Suprapubic skin (tissue), 4 donors: ENCODE measurements around the gene GMEB2. TPM values are rescaled to one million over a fixed set of nuclear protein-coding genes. Genes with fewer than 3 reads are reported as not detected.
"Not testable (repeated sequence)": the region's sequence is repeated elsewhere in the genome, so short reads cannot be mapped to it uniquely, and the experiment has no call there.

ENCODE experiments used
- DNase-seq, 2 donors: peaks; one replicate each; pipeline ENCODE4 v3.0.0-alpha.2; 2019; ENCODE audit warnings: low spot score in 2 of 2
- H3K27ac ChIP-seq: fragments of 200-600 bp; sonication (generic); one replicate; pipeline ENCODE4 v1.5.1; 2019
- H3K27me3 ChIP-seq: fragments of 200-600 bp; sonication (generic); one replicate; pipeline ENCODE4 v1.5.1; 2019
- H3K36me3 ChIP-seq: fragments of 200-600 bp; sonication (generic); one replicate; pipeline ENCODE4 v1.5.1; 2019
- H3K4me1 ChIP-seq: fragments of 200-600 bp; sonication (generic); one replicate; pipeline ENCODE4 v1.5.1; 2019
- H3K4me3 ChIP-seq: fragments of 200-600 bp; sonication (generic); one replicate; pipeline ENCODE4 v1.5.1; 2019; ENCODE audit warnings: mild to moderate bottlenecking
- H3K9me3 ChIP-seq: fragments of 200-600 bp; sonication (generic); one replicate; pipeline ENCODE4 v1.5.1; 2019
- CTCF ChIP-seq, 2 donors: fragments of 200-600 bp in 1 of 2; fragments of 450-650 bp in 1 of 2; sonication (generic) in 1 of 2; IDR thresholded peaks; one replicate each; pipeline ENCODE4 v1.5.1; 2016 to 2019; ENCODE audit warnings: antibody characterized with exemption in 2 of 2, mild to moderate bottlenecking in 1 of 2, moderate library complexity in 1 of 2
- EP300 ChIP-seq: sonication (generic); formaldehyde crosslinking; IDR thresholded peaks from one replicate; pipeline ENCODE4 v1.6.1; 2017; ENCODE audit warnings: antibody characterized with exemption
- POLR2A ChIP-seq, 2 donors: fragments of 450-650 bp; IDR thresholded peaks; one replicate each; pipeline ENCODE4 v1.6.1; 2017; ENCODE audit warnings: antibody characterized with exemption in 2 of 2, mild to moderate bottlenecking in 2 of 2, moderate library complexity in 2 of 2
- POLR2AphosphoS5 ChIP-seq, 3 donors: sonication (generic); formaldehyde crosslinking; IDR thresholded peaks; one replicate each; pipeline ENCODE4 v1.6.1; 2017; ENCODE audit warnings: antibody characterized with exemption in 3 of 3
- WGBS: methylation state at CpG from one replicate; pipeline ENCODE4 v1.1.5; 2018; 5-methylcytosine and 5-hydroxymethylcytosine counted together
- total RNA-seq, 4 donors: library from RNA; depleted of rRNA; stranded (reverse); fragments of >200 nt; gene quantifications; one replicate each; pipeline ENCODE4 v1.1.0, GENCODE V29; 2016

GMEB2 gene
- total RNA-seq, 4 donors from 2014 or later = 15.5 to 18.5 (median 16.4) TPM

- TF ChIP-seq POLR2A (IDR thresholded peaks at IDR 0.05) = no peak
- no peak for TF ChIP-seq CTCF (IDR thresholded peaks at IDR 0.05)
- no peak for TF ChIP-seq POLR2AphosphoS5 (IDR thresholded peaks at IDR 0.05)
- WGBS = 100% methylated on average over 1 of the region's 54 CpGs
- no peaks in the 10 kb centered on the region for H3K9me3 ChIP-seq
- peaks cover 77% of the 10 kb centered on the region for H3K36me3 ChIP-seq
- no peak overlapping the region for H3K27ac ChIP-seq
- H3K27me3 ChIP-seq = no peaks in the 10 kb centered on the region
- no peak for DNase-seq
- no peaks in the 10 kb centered on the region for H3K4me1 ChIP-seq
- no peak overlapping the region for H3K4me3 ChIP-seq
Measured at GRCh38 chr20:63562461-63563224, 64.3 kb downstream of the GMEB2 start.

GRCh38 chr20:63561624-63562396 lies 65.1 kb downstream of the GMEB2 start:
- H3K36me3 ChIP-seq = peaks cover 77% of the 10 kb centered on the region

GRCh38 chr20:63560856-63561609 lies 65.9 kb downstream of the GMEB2 start:
- Histone ChIP-seq H3K9me3 (no peaks in the 10 kb centered on the region), H3K27me3 (no peaks in the 10 kb centered on the region), H3K36me3 (peaks cover 70% of the 10 kb centered on the region), H3K27ac (no peak overlapping the region), H3K4me3 (no peak overlapping the region), H3K4me1 (no peaks in the 10 kb centered on the region)
- WGBS = 91% methylated on average over 13 of the region's 26 CpGs
- TF ChIP-seq EP300 = no peak
- TF ChIP-seq CTCF (IDR thresholded peaks at IDR 0.05) = no peak
- TF ChIP-seq POLR2A (IDR thresholded peaks at IDR 0.05) = no peak
- no peak for DNase-seq

More at GRCh38 chr20:63561624-63562396, 65.1 kb downstream of the GMEB2 start:
- H3K9me3 ChIP-seq = no peaks in the 10 kb centered on the region
- no peaks in the 10 kb centered on the region for H3K4me1 ChIP-seq
- TF ChIP-seq POLR2A (IDR thresholded peaks at IDR 0.05) = no peak
- TF ChIP-seq CTCF (IDR thresholded peaks at IDR 0.05) = no peak
- no peak for TF ChIP-seq EP300
- no peak for TF ChIP-seq POLR2AphosphoS5 (IDR thresholded peaks at IDR 0.05)
- 93% methylated on average over 16 of the region's 36 CpGs for WGBS
- H3K4me3 ChIP-seq = no peak overlapping the region
- H3K27ac ChIP-seq = no peak overlapping the region
- no peak for DNase-seq
- no peaks in the 10 kb centered on the region for H3K27me3 ChIP-seq

- Histone ChIP-seq H3K27me3 (no peaks in the 10 kb centered on the region), H3K4me3 (no peak overlapping the region), H3K9me3 (no peaks in the 10 kb centered on the region), H3K4me1 (no peaks in the 10 kb centered on the region), H3K27ac (no peak overlapping the region), H3K36me3 (peaks cover 63% of the 10 kb centered on the region)
- TF ChIP-seq CTCF (IDR thresholded peaks at IDR 0.05) (no peak), POLR2A (IDR thresholded peaks at IDR 0.05) (no peak), EP300 (no peak), POLR2AphosphoS5 (IDR thresholded peaks at IDR 0.05) (no peak)
- DNase-seq = no peak
- 95% methylated on average over 12 of the region's 16 CpGs for WGBS
Measured at GRCh38 chr20:63560333-63560805, 66.5 kb downstream of the GMEB2 start.

GRCh38 chr20:63559485-63560332 lies 67.2 kb downstream of the GMEB2 start:
- DNase-seq, H3K4me1 ChIP-seq, H3K9me3 ChIP-seq, H3K27me3 ChIP-seq, H3K27ac ChIP-seq, H3K4me3 ChIP-seq: not testable (repeated sequence)
- peaks cover 57% of the 10 kb centered on the region for H3K36me3 ChIP-seq
- WGBS = 90% methylated on average over 16 of the region's 31 CpGs
